Hepatocyte (in vitro differentiated cells): ENCODE results near the gene KRTCAP3.

Experiments
- EZH2 ChIP-seq: fragments of 200-600 bp; sonication (generic); IDR thresholded peaks from 2 replicates; pipeline ENCODE4 v1.6.1; 2016; ENCODE audit warnings: antibody characterized with exemption, mild to moderate bottlenecking, borderline replicate concordance
- EZH2phosphoT487 ChIP-seq: fragments of 200-600 bp; sonication (generic); IDR thresholded peaks from one replicate; pipeline ENCODE4 v1.6.1; 2018; ENCODE audit warnings: antibody characterized with exemption, mild to moderate bottlenecking, low read depth, moderate library complexity; ENCODE audit not compliant: unreplicated experiment, severe bottlenecking
- TF ChIP-seq, protein P1 (sequence below): fragments of 200-600 bp; sonication (generic); IDR thresholded peaks from 2 replicates; pipeline ENCODE4 v1.5.1; 2016; ENCODE audit warnings: antibody characterized with exemption, mild to moderate bottlenecking; ENCODE audit not compliant: poor library complexity

DNA sequence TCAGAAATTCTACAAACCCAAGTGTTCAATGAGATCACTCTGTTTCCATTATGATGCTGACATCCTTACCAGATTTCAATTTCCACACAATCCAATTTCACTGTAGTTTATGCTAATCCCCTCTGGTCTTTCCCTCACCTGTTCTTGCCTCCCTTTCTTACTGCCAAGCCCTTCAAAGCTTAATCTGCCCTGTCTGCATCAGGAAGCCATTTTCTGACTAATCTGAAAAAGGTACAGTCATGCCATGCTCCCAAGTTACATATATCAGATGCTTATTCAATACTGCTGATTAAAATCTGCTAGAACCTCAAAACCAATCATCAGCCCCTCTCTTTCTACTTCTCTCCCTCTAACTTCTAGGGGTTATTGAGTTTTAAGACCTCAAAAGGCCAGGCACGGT is 8.9 kb downstream of the KRTCAP3 start:
- TF ChIP-seq, protein P1, sequence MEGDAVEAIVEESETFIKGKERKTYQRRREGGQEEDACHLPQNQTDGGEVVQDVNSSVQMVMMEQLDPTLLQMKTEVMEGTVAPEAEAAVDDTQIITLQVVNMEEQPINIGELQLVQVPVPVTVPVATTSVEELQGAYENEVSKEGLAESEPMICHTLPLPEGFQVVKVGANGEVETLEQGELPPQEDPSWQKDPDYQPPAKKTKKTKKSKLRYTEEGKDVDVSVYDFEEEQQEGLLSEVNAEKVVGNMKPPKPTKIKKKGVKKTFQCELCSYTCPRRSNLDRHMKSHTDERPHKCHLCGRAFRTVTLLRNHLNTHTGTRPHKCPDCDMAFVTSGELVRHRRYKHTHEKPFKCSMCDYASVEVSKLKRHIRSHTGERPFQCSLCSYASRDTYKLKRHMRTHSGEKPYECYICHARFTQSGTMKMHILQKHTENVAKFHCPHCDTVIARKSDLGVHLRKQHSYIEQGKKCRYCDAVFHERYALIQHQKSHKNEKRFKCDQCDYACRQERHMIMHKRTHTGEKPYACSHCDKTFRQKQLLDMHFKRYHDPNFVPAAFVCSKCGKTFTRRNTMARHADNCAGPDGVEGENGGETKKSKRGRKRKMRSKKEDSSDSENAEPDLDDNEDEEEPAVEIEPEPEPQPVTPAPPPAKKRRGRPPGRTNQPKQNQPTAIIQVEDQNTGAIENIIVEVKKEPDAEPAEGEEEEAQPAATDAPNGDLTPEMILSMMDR: no peak
- TF ChIP-seq EZH2: no peak
- TF ChIP-seq EZH2phosphoT487: no peak
